HG03342 (cell line): Measurements from ENCODE around the gene BEND6.

Experiments
- ATAC-seq: cut with Tn5 transposase; IDR thresholded peaks from one replicate; pipeline ENCODE4 v1.9.1; 2021; ENCODE audit warnings: mild to moderate bottlenecking, moderate library complexity; ENCODE audit not compliant: unreplicated experiment

BEND6 gene, protein sequence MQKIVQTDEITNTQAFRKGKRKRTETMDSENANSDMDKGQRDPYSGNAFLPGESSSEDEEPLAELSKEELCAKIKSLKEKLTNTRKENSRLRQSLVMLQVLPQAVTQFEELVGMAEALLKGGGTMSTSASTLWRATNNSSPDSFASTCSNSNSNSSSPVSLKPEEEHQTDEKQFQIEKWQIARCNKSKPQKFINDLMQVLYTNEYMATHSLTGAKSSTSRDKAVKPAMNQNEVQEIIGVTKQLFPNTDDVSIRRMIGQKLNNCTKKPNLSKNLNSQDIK

DNA sequence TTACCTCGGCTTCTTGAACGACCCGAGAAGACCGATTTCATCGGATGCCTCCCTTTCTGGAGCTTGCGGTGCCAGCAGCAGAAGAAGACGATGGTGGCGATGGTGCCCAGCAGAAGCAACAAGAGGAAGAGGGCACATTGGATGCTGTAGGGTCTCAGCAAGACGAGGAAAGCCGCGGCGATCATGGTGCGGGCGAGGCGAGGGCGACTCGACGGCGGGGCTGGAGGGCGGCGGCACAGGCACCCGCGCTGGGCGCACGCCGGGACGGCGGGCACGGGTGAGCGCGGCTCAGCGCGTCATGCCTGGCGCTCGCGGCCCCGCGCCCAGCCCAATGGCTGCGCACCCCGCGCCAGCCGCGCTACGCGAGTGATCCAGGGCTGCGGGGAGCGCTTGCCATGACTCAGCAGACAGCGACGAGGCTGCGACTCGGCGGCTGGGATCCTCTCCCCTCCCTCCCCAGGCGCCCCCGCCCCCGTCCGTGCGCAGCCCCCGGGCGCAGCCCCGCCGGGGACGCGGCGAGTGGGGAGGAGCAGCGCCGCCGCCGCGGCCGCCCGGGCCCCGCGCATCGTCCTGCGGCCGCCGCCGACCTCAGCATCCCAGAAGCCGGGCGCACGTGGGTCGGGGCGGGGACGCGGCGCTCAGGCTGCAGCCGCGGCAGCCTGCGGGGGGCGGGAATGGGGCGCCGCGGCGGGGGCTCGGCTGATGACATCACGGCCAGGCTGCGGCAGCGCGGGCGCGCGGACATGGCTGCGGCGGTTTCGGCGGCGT is at the start of gene BEND6:
Gene BEND6, plus strand, starts transcription at position 705 of the 768 bp plus-strand sequence. CDS start 26,704 bp downstream, outside the sequence.
- peak; percentile 42 for ATAC-seq

DNA sequence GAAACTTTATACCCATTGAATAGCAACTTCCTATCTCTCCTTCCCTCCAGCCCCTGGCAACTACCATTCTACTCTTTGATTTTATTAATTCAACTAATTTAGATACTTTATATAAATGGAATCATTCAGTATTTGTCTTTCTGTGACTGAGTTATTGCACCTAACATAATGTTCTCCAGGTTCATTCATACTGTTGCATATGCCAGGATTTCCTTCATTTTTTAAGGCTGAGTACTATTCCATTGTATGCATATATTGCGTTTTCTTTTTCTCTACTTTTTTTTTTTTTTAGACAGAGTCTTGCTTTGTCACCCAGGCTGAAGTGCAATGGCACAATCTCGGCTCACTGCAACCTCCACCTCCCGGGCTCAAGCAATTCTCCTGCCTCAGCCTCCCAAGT is 49.5 kb upstream of the BEND6 start:
- no peak for ATAC-seq

DNA sequence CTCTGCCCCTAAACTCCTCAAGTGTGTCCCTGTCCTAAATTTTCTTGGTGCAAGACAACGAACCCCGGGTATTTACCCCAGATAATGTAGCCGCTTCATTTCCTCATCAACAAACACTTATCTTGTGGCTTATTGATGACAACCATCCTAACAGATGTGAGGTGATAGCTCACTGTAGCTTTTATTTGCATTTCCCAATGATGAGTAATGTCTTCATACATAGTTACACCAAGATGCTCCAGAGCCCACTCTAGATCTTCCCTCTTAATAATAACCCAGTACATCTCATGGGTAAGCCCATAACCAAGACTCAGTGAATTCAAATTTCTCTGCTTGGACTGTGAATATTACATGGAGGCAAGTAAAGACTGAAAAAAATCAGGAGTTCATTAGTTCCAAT is 48.2 kb upstream of the BEND6 start:
- no peak for ATAC-seq

DNA sequence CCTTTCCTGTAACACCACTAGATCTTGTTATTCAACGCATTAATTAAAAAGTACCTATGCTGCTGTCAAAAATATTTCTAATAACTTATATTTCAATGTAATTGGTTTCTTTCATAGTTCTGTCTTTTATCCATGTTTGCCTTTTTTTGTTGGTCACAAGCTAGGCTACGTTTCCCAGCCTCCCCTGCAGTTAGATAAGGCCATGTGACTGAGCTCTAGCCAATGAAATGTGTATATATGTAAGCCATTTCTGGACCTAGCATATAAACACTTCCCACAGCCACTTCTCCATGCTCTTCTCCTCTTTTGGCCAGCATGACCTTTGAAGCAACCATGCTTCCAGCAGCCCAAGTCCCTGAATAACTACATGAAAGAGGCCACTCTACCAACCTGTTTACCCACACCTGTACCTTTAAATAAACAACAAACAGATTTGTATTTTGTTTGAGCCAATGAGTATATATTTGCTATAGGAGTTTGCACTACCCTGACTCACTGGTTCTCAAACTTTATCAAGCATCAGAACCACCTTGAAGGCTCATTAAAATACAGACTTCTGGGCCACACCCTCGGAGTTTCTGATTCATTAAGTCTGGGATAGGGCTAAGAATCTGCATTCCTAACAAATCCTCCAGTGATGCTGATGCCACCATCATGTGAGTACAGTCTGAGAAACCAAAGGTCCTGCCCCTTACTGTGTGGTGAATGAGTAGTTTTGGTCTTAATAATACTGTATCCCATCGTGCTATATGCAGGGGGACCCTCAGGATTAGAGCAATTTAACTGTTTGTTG is 45.6 kb upstream of the BEND6 start:
- no peak for ATAC-seq

DNA sequence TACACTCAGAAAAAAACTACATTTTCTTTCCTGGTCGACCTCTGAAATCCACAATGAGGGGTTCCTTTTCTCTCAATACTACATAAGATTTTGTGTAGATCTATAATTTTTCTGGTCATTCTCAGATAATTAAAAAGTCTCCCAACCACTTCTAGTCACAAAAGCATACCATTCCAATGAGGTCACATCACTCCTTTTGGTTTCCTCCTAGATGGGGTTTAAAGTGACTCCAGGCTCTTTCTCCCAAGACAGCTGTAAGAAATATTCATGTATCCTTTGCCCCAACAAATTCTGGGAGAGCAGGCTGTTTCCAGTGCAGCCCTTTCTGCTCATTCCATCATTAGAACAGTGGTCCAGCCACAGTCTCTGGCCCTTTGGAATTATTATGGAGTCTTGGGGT is 43.1 kb upstream of the BEND6 start:
- no peak for ATAC-seq

DNA sequence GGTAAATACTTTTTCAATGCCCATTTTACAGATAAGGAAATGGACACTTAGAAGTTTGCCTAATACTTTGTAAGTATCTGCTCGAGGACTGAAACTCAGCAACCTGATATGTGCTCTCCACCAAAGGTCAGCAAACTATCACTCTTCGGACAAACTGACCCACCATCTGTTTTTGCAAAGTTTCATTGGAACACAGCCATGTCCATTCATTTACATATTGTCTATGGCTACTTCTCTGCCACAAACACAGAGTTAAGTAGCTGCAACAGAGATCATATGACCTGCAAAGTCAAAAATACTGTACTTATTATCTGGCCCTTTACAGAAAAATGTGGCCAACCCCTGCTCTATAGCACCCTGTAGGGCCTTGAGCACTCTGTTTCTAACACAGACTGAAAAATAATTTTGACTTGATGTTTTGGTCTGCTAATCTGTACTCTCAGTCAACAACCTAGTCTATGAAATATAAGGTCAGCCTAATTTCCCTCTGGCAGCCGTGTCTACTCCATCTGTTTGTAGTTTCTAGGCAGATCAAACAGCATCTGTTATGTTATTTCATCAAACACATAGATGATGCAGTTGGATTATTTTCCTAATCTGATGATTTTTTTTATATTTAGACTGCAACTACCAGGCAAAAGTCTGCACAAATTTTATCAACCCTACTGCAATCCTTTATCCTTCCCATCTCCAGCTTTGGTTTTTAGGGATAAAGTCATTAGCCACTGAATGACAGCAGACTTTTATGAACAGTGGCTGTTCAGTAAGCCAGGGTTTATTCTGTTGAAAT is 41.4 kb upstream of the BEND6 start:
- ATAC-seq = no peak

DNA sequence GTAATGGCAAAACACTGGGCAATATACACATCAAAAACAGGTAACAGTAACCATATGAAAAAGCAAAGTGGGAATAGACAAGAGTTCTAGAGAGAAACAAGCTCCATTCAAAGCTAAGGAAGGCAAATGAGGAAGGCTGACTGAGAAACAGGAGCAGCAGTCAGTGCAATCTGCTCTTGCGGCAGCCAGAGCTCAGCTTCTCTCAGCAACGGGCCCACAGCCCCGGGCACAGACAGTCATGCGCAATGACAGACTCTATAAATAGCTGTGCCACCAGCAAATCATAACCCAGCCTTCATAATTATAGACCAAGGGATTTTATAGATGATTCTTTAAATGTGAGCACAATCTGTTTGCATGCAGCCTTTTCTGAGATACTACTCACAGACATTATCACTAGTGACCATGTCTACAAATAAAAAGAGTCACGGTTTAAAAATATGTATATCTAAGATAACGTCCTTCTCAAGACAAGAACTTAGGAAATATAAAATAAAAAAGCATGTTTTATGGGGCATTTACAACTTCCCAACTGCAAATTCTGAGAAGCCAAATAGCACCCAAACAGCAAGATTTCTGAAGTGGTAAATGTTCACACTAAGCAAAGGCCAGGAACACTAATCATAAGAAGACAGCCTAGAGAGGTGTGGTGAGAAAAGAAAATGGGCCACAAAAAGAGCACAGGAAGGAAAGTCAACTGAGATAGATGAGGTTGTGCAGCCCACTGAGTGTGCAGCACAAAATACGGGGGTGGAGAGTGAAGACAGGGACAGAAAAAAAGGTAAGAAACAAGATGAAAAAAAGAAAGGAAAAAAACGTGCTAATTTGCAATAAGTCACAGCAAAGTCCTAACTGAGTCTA is 39.9 kb upstream of the BEND6 start:
- no peak for ATAC-seq

DNA sequence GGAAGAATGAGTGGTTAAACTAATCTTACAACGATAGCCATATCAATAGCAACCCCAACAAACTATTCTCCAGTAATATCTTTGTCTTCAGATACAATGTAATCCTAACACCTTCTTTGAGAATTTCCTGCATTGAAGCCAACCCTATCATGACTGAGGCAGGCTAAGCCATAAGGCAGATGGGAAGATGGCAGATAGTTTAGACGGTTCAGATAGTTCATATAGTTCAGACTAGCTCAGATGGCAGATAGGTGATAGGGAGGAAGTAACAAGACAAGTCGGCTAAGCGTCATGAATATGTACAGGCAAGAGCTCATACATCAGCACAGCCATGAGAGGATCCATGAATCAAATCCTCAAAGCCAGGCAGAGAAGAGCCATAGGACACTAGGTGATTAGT is 39.1 kb upstream of the BEND6 start:
- no peak for ATAC-seq

DNA sequence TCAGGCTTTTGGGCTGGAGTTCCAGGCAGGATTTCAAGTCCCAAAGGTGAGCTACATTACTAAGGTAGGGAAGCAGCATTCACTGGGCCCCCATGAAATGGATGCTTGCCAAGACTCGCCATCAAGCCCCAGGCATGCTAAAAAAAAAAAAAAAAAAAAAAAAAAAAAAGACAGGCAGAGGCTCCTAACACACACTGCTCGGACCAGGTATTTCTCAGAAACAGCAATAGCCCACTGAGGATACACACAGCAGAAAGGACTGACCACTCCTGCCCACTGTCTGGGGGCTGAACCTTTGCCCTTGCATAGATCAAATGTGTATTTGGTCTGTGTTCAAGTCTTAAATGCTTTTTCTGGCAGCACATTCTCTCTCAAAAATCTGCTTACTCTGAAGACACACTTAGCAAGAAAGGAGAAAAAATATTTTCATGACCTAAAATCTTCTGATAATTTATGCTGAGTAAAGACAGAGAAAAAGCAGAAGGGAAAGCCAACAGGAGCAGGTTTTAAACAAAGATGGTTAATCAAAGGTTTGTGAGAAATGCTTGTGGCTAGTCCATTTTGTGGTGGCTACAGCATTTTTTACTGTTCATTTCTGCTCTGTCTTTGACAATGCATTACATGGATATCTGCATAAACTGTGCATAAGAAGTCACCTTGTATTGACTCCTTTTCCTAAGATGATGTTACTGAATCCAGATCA is 37.9 kb upstream of the BEND6 start:
- no peak for ATAC-seq

DNA sequence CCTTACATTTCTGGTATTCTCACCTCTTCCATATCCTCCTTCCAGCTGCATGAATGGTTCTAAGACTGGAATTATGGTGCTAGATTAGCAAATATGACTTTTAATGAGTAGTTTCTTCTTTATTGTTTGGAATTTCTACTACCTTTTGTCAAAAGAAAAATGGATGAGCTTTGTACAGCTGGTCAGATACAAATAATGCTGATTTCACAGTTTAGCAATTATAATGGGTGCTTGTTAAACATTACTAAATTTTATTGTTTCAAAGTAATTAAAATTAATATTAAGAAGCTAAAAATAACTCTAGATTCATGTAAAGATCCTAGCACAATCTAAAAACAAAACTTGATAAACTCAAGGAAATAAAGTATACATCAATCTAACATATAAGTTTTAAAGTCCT is 32.3 kb upstream of the BEND6 start:
- no peak for ATAC-seq

DNA sequence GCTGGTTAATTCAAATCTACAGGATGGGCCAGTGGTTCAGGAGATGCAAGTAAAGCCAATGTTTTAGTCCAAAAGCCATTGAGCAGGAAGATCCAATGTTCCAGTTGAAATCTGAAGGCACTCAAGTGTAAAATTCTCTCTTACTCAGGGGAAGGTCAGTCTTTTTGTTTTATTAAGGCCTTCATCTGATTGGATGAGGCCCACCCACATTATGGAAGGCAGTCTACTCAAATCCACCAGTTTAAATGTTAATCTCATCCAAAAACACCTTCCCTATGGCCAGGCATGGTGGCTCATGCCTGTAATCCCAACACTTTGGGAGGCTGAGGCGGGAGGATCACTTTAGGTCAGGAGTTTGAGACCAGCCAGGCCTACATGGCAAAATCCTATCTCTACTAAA is 31.3 kb upstream of the BEND6 start:
- no peak for ATAC-seq

DNA sequence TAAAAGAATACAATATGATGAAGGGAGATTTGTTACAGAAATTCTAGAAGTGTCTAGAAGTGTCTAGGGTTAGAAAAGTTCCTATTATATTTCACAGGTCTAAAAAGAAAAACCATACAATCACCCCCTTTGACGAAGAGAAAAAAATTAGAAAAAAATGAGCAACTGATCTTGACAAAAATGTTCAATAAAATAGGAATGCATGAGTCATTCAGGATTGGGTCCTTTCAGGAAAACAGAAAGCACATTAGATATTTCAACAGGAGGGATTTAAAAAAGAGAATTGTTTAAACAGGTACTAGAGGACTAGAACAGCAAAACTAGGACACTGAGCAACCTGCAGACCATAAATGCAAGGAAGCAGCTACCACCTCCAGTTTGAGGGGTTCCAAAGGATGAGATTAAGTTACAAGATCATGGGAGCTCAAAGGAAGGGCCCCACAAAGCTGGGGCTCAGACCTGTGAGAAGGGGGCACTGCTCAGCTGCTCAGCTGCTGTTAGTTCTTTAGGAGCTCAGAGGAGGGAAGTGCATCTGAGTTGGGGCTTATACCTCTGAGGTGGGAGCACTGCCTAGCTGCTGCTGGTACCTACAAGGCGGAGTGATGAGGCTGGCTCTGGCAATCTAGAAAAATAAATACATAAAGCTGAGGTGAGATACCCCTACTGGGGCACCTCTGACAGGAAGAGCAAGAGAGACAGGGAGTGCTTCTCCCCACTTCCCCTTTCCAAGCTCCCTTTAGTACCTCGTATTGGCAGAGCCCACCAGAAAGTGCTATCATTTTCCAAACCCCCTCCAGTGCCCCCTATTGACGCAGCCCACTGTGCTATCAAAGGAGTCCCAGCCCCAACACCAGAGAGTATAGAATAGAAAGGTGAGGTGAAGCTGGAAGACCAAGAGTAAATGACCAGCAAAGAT is 27.1 kb upstream of the BEND6 start:
- no peak for ATAC-seq

DNA sequence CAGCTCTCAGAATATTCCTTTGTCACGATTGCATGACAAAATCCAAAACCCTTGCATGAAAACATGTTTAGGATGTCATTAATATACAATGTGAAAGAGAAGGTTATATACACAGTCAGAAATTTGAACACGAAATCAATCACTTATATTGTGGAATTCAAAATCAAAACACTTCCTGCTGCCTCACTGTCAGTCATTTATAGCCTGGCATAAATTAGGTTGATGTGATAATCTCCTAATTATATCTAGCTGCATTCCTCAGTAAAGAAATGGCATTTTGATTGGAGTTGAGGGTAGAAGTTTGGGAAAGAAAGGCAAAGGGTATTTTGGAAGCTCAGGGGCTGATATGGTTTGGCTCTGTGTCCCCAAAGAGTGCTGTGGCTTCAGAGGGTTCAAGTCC is 24.1 kb upstream of the BEND6 start:
- no peak for ATAC-seq

DNA sequence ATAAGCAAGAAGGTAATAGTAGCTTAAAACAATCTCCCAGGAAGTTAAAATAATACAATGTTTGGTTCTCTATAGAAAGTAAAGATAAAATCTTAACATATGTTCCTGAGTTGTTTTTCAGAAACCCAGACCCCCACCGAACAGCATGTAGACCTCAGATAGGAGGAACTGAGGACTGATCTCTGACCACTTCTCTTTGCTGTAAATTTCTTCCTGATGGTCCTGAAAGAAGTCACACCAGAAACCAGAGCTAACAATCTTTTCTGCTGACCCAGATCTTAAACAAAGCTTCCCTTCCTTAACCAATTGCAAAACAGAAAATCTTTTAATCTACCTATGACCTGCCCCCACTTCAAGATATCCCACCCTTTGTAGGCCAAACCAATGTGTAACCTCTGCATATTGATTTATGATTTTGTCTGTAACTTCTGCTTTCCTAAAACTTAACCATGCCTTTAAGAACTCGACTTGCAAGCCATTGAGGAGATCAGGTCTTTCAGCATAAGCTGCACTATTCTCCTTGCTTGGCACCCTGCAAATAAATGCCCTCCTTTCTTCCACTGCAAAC is 21.9 kb upstream of the BEND6 start:
- no peak for ATAC-seq

DNA sequence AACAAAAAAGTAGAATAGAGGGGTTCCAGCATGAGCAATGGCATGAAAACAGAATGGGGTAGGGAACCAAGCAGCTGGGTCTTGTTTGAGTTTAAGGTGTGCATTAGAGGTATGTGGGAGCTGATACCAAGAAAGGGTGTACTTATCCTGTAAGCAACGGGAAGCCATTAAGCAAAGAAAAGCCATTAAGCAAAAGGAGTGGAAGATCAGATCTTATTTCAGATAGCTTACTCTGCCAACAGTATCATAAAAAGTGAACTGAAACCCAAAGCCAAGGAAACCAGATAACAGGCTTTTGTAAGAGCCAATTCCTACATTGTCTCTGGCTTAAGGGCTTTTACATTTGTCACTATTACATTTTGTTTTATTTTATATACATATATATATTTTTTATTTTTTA is 21.3 kb upstream of the BEND6 start:
- no peak for ATAC-seq

DNA sequence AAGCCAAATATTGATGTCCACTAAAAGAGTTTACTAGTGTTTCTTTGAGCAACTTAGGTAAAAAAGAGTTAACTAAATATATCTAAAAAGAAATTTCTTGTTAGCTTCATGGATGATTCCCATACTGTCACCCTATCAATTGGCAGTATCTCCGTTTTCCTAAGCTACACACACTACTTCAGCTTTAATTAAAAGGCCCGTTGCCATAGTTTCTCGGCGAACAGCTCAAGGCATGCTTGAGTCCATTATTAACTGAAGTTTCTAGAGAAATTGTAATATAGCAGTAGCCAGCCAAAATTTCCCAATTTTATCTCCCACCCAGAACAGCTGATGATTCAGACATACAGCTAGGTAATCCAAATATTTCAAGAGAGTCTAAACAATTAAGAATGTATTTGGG is 20.0 kb upstream of the BEND6 start:
- no peak for ATAC-seq

DNA sequence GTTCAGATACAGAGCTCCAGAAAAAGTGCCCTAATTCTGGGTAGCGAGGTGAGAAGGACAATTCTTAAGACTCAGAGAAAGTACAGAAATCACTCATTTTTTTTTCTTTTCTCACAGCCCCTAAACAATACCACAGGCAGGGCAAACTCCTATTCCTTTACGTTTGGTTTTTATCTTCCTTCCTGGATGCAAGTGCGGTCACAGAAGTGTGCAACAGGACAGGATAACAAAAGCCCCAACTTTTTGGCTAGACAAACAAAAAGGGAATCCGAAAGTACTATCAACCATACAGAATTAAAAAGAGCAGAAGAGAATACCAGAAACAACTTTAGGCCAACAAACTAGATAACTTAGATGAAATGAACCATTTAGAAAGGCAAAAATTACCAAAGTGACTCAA is 18.4 kb upstream of the BEND6 start:
- ATAC-seq = no peak

DNA sequence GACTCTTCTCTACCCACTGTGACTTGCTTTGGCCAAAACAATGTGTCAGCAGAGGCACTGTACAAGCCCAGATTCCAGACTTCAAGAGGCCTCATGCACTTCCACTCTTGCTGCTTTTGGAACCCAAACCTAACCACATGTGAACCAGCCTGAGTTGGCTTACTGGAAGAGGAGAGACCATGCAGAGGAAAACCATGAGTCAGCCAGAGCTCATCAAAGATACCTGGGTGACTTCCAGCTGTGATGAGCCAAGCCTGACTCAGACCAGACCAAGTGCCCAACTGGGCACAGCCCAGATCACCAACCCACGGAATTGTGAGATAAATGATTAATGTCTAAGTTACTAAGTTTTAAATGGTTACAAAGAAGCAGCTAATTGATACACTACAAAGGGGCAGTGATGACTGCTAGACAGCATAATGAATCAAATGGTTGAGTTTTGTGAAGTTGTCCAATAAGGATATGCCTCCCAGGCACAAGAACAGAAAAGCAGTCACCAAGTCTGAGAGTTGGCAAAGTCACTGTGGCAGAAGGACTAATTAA is 16.2 kb upstream of the BEND6 start:
- no peak for ATAC-seq
